Liver (tissue), 9 donors: Measurements from ENCODE around the gene COQ9. TPM values are rescaled to one million over a fixed set of nuclear protein-coding genes. Genes with fewer than 3 reads are reported as not detected.

Experiments used
- DNase-seq: peaks from one replicate; pipeline ENCODE4 v3.0.0-alpha.2; 2017; ENCODE audit warnings: low spot score
- H3K27ac ChIP-seq, 2 donors: one replicate each; pipeline ENCODE4 v1.7.0; 2013; ENCODE audit warnings: inconsistent platforms in 2 of 2, low read length in 2 of 2, control low read depth in 1 of 2, low read depth in 1 of 2, mild to moderate bottlenecking in 1 of 2
- H3K27me3 ChIP-seq, 4 donors: one replicate each; pipeline versions ENCODE4 v1.6.1 to v1.7.0; 2013; ENCODE audit warnings: low read length in 3 of 4, inconsistent platforms in 1 of 4, mild to moderate bottlenecking in 1 of 4, moderate library complexity in 1 of 4; ENCODE audit not compliant: control insufficient read depth in 4 of 4, insufficient read depth in 4 of 4
- H3K36me3 ChIP-seq, 4 donors: one replicate each; pipeline versions ENCODE4 v1.6.1 to v1.7.0; 2013; ENCODE audit warnings: low read length in 3 of 4, mild to moderate bottlenecking in 3 of 4, low read depth in 1 of 4, moderate library complexity in 1 of 4; ENCODE audit not compliant: control insufficient read depth in 4 of 4, insufficient read depth in 3 of 4
- H3K4me1 ChIP-seq, 4 donors: one replicate each; pipeline versions ENCODE4 v1.6.1 to v1.7.0; 2013; ENCODE audit warnings: low read length in 3 of 4, mild to moderate bottlenecking in 3 of 4, moderate library complexity in 1 of 4; ENCODE audit not compliant: control insufficient read depth in 4 of 4, insufficient read depth in 4 of 4
- H3K4me3 ChIP-seq, 3 donors: one replicate each; pipeline versions ENCODE4 v1.6.1 to v1.7.0; 2013; ENCODE audit warnings: low read length in 3 of 3, control low read depth in 1 of 3, low read depth in 1 of 3, mild to moderate bottlenecking in 1 of 3
- H3K9ac ChIP-seq, 2 donors: one replicate each; pipeline ENCODE4 v1.7.0; 2013; ENCODE audit warnings: low read length in 2 of 2, mild to moderate bottlenecking in 2 of 2, moderate library complexity in 2 of 2, control low read depth in 1 of 2, low read depth in 1 of 2
- H3K9me3 ChIP-seq, 4 donors: one replicate each; pipeline versions ENCODE4 v1.6.1 to v1.7.0; 2013; ENCODE audit warnings: low read length in 3 of 4; ENCODE audit not compliant: control insufficient read depth in 4 of 4
- EGR1 ChIP-seq, 2 donors: IDR thresholded peaks; 2 replicates each; pipeline ENCODE4 v1.6.1; 2016 to 2018; ENCODE audit warnings: antibody characterized with exemption in 2 of 2, low read depth in 2 of 2
- FOXA2 ChIP-seq: IDR thresholded peaks from 2 replicates; pipeline ENCODE4 v1.6.1; 2016; ENCODE audit warnings: antibody characterized with exemption
- GABPA ChIP-seq, 2 donors: IDR thresholded peaks in 1 of 2; conservative IDR thresholded peaks in 1 of 2; 2 replicates each; pipeline ENCODE4 v1.6.1; 2016; ENCODE audit warnings: antibody characterized with exemption in 2 of 2, mild to moderate bottlenecking in 1 of 2, moderate library complexity in 1 of 2
- HNF4A ChIP-seq, 2 donors: conservative IDR thresholded peaks; 2 replicates each; pipeline ENCODE4 v1.6.1; 2016; ENCODE audit warnings: antibody characterized with exemption in 2 of 2, mild to moderate bottlenecking in 2 of 2
- HNF4G ChIP-seq: IDR thresholded peaks from 2 replicates; pipeline ENCODE4 v1.6.1; 2016; ENCODE audit warnings: antibody characterized with exemption
- JUND ChIP-seq, 2 donors: IDR thresholded peaks; 2 replicates each; pipeline ENCODE4 v1.6.1; 2016; ENCODE audit warnings: antibody characterized with exemption in 2 of 2
- NR2F2 ChIP-seq: IDR thresholded peaks from 2 replicates; pipeline ENCODE4 v1.6.1; 2016; ENCODE audit warnings: antibody characterized with exemption
- RXRA ChIP-seq, 2 donors: IDR thresholded peaks; 2 replicates each; pipeline ENCODE4 v1.6.1; 2017 to 2018; ENCODE audit warnings: antibody characterized with exemption in 2 of 2, mild to moderate bottlenecking in 1 of 2
- SP1 ChIP-seq: IDR thresholded peaks from 2 replicates; pipeline ENCODE4 v1.6.1; 2018; ENCODE audit warnings: antibody characterized with exemption, mild to moderate bottlenecking
- TAF1 ChIP-seq: conservative IDR thresholded peaks from 2 replicates; pipeline ENCODE4 v1.6.1; 2016; ENCODE audit warnings: antibody characterized with exemption, mild to moderate bottlenecking
- YY1 ChIP-seq: IDR thresholded peaks from 2 replicates; pipeline ENCODE4 v1.6.1; 2016; ENCODE audit warnings: antibody characterized with exemption, mild to moderate bottlenecking
- ZBTB33 ChIP-seq: IDR thresholded peaks from 2 replicates; pipeline ENCODE4 v1.6.1; 2016; ENCODE audit warnings: antibody characterized with exemption
- WGBS: extraction: QIAGEN DNeasy Blood & Tissue Kit; methylation state at CpG from one replicate; pipeline ENCODE4 v1.1.7; 2013; 5-methylcytosine and 5-hydroxymethylcytosine counted together
- polyA plus RNA-seq, 2 donors: library from polyadenylated mRNA; stranded (reverse) in 1 of 2; unstranded in 1 of 2; fragments of 200-250 nt in 1 of 2; fragments of >200 nt in 1 of 2; fragmentation: Nextera tagmentation in 1 of 2; extraction: Ambion mirVana in 1 of 2; gene quantifications; one replicate each; pipeline versions ENCODE4 v1.2.1 to v1.2.3, GENCODE V29; 2013 to 2015
- total RNA-seq, 2 donors: library from RNA; depleted of rRNA; stranded (reverse); fragments of >200 nt; gene quantifications; one replicate each; pipeline ENCODE4 v1.2.3, GENCODE V29; 2014
- TF ChIP-seq, protein P1 (sequence below): fragments of 150-350 bp; IDR thresholded peaks from 2 replicates; pipeline ENCODE4 v1.5.1; 2017; ENCODE audit warnings: improper control_type of control experiment, low read depth, low read length; ENCODE audit not compliant: missing input control
- TF ChIP-seq, protein P2 (sequence below): IDR thresholded peaks from 2 replicates; pipeline ENCODE4 v1.6.1; 2016; ENCODE audit warnings: antibody characterized with exemption
- donor health status: healthy.
- donor health status: healthy.
- donor health status: healthy.
- donor health status: healthy.
- donor health status: healthy.

Gene COQ9
- total and polyA plus RNA-seq, 4 donors: 21.0 to 81.5 (median 58.0) TPM

- H3K9ac ChIP-seq: no peak overlapping the region
- TF ChIP-seq RXRA (IDR thresholded peaks at IDR 0.05) (no peak), HNF4G (no peak), HNF4A (conservative IDR thresholded peaks at IDR 0.05) (no peak), SP1 (no peak)
- TF ChIP-seq, protein P1, sequence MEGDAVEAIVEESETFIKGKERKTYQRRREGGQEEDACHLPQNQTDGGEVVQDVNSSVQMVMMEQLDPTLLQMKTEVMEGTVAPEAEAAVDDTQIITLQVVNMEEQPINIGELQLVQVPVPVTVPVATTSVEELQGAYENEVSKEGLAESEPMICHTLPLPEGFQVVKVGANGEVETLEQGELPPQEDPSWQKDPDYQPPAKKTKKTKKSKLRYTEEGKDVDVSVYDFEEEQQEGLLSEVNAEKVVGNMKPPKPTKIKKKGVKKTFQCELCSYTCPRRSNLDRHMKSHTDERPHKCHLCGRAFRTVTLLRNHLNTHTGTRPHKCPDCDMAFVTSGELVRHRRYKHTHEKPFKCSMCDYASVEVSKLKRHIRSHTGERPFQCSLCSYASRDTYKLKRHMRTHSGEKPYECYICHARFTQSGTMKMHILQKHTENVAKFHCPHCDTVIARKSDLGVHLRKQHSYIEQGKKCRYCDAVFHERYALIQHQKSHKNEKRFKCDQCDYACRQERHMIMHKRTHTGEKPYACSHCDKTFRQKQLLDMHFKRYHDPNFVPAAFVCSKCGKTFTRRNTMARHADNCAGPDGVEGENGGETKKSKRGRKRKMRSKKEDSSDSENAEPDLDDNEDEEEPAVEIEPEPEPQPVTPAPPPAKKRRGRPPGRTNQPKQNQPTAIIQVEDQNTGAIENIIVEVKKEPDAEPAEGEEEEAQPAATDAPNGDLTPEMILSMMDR: no peak
- no peak overlapping the region for H3K4me3 ChIP-seq
- H3K9me3 ChIP-seq: no peaks in the 10 kb centered on the region
- 96% methylated on average over 5 of the region's 5 CpGs for WGBS
- no peak for DNase-seq
- no peaks in the 10 kb centered on the region for H3K27me3 ChIP-seq
- no peak overlapping the region for H3K27ac ChIP-seq
- H3K4me1 ChIP-seq: peaks cover 3 to 19% (median 13%) of the 10 kb centered on the region in 4 donors
- no peaks in the 10 kb centered on the region for H3K36me3 ChIP-seq
Observed at GRCh38 chr16:57489229-57489628, 42.0 kb downstream of the COQ9 start.

- H3K36me3 ChIP-seq: no peaks in the 10 kb centered on the region
- WGBS: 94% methylated on average over 4 of the region's 4 CpGs
- no peak overlapping the region for H3K9ac ChIP-seq
- H3K4me1 ChIP-seq: no peaks in the 10 kb centered on the region
- TF ChIP-seq, protein P2, sequence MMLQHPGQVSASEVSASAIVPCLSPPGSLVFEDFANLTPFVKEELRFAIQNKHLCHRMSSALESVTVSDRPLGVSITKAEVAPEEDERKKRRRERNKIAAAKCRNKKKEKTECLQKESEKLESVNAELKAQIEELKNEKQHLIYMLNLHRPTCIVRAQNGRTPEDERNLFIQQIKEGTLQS: no peak
- no peak for TF ChIP-seq TAF1
- no peak for TF ChIP-seq HNF4G
- TF ChIP-seq FOXA2: no peak
- TF ChIP-seq YY1: no peak
- no peak for TF ChIP-seq GABPA (IDR thresholded peaks at IDR 0.05 in 1 of 2, conservative IDR thresholded peaks at IDR 0.05 in 1 of 2)
- TF ChIP-seq EGR1 (IDR thresholded peaks at IDR 0.05; ENCODE audit: low read depth in 2 of 2): no peak
- TF ChIP-seq JUND (IDR thresholded peaks at IDR 0.05): no peak
- TF ChIP-seq NR2F2: no peak
- no peak for TF ChIP-seq SP1
- no peak overlapping the region for H3K27ac ChIP-seq
- DNase-seq: no peak
- no peak overlapping the region for H3K4me3 ChIP-seq
- H3K27me3 ChIP-seq: no peaks in the 10 kb centered on the region
- H3K9me3 ChIP-seq: no peaks in the 10 kb centered on the region
Observed at GRCh38 chr16:57493767-57494166, 46.5 kb downstream of the COQ9 start.

DNA sequence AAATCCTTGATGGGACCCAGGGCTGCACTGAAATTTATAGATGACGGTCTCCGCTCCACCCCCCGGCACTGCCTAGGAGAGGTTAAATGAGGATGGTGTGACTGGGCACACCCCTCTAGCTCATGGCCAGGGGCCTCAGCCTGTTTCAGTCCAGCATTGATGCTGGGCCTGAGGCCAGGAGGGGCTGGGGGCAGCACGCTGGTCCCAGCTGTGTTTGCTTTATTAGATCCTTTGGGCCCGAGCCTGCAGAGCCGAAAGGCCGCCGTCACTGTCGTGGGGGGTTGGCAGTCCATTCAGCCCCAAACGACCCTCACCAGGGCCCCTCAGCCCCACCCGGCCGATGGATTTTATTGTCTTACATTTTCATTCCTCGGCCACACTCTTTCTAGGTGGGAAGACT, 49.8 kb downstream of the COQ9 start:
- no peaks in the 10 kb centered on the region for H3K9me3 ChIP-seq
- no peaks in the 10 kb centered on the region for H3K27me3 ChIP-seq
- no peak overlapping the region for H3K4me3 ChIP-seq
- H3K4me1 ChIP-seq: peaks cover 5 to 11% (median 7%) of the 10 kb centered on the region in 4 donors
- no peak overlapping the region for H3K27ac ChIP-seq
- H3K36me3 ChIP-seq: no peaks in the 10 kb centered on the region
- H3K9ac ChIP-seq: no peak overlapping the region
- TF ChIP-seq FOXA2 (no peak), JUND (IDR thresholded peaks at IDR 0.05) (no peak), HNF4A (conservative IDR thresholded peaks at IDR 0.05) (no peak), ZBTB33 (no peak), HNF4G (no peak), GABPA (IDR thresholded peaks at IDR 0.05 in 1 of 2, conservative IDR thresholded peaks at IDR 0.05 in 1 of 2) (no peak)
- 87% methylated on average over 13 of the region's 13 CpGs for WGBS
- no peak for DNase-seq
